LNCAP (cell line): ENCODE results near the gene KATNBL1.

Experiments used
- CTCF ChIP-seq: fragments of 450-650 bp; IDR thresholded peaks from 2 replicates; pipeline ENCODE4 v1.5.1; 2017; ENCODE audit warnings: mild to moderate bottlenecking

Gene KATNBL1

DNA sequence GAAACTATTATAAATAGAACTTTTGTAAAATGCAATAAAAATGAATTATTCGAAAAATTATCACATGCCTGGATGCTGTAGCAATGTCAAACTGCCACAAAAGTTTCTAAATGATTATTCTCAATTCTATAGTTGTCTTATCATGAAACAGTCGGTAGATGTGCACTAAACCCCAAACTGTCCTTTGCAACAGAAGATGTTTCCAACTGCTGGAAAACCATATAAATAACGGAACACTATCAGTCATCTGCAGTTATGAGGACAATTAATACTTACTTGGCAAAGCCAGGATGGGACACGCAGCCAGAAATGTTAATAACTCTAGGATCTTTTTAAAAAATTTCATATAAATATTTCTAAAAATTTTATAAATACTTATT lies 32.4 kb upstream of the KATNBL1 start:
- TF ChIP-seq CTCF: no peak

DNA sequence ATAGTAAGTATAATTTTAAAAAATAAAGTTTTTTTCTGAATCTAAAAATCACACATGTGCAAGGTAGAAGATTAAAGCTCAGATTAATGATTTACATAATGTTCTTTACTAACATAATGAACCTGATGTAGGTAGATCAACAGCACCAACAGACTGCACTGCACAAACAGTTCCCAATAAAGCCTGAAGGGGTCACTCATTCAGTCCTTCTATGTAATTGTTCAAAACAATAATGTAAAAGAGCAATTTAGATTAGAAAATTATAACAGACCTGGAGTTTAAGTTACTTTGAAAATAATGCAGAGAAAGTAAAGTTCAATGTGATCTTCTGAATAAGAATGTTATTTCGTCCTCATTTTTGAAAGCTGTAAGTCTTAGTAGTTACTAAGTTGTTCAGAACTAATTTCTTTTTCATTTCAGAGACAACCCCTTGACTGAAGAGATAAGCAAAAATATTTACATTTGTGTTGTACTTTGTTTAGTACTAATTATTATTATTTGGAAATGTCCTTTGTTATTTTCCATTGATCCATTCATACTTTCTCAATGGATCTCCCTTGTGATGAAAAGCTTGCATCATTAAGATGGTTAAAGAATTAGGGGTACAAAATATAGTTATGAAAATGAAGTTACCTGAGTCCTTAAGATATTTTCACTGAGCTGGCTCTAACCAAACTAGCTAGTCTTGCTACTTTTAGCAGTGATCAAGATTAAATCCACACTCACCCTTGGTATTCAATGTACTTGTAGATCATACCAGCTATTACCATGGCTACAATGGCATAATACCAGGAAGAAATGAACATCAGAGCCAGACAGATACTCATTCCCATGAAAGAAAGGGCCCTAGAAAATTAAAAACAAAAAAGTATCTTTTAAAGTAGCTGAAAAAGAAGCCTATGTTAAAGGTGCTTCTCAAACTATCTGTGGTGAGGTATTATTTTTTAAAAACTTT lies 31.8 kb upstream of the KATNBL1 start:
- TF ChIP-seq CTCF: peak; percentile 85

DNA sequence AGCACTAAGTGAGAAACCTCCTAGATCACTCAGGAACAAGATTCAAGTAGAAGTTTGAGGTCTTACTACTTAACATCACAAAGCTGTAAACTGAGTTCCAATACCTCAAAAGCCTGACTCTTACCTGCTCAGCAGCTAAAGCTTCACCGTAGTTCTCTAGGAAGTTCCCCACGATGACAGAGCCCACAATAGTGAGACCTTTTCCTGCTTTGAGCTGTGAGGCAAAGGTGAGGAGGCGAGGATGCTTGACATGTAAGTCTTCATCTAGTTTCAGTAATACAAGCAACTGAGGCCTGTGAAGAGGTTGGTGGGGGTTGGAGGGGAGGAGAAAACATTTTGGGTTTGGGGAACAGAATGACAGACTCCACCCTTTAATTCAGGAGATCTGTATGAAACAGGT lies 30.6 kb upstream of the KATNBL1 start:
- TF ChIP-seq CTCF: no peak

DNA sequence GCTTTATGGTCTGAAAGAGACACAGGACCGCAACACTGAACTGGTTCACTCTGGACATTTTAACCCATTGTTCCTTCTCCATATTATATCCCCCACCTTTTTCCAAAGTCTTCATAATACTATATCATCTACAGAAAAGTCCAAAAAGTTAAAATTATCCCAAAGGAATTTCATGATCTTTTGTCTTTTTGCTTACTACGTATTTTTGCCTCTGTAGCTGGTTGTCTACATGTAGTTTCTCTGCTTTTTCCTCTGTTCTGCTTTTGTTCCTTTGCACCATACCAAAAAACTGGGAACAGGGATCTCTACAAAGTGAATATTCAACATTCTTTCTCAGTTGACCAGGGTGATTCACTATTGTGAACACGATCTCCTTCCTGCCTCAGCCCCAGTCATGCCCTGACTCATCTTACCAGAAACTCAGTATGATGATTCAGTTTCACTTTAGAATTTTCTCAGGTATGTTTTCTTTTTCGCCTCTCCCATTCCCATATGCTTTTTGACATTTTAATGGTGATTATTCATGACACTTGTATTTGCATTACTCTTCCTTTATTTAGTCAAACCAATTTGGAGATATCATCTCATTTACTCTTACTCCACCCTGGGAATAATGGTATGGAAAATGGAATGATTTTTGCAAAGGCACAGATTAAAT lies 29.4 kb upstream of the KATNBL1 start:
- no peak for TF ChIP-seq CTCF

GRCh38 chr15:34233614-34234013 lies 23.7 kb upstream of the KATNBL1 start:
- TF ChIP-seq CTCF: no peak

DNA sequence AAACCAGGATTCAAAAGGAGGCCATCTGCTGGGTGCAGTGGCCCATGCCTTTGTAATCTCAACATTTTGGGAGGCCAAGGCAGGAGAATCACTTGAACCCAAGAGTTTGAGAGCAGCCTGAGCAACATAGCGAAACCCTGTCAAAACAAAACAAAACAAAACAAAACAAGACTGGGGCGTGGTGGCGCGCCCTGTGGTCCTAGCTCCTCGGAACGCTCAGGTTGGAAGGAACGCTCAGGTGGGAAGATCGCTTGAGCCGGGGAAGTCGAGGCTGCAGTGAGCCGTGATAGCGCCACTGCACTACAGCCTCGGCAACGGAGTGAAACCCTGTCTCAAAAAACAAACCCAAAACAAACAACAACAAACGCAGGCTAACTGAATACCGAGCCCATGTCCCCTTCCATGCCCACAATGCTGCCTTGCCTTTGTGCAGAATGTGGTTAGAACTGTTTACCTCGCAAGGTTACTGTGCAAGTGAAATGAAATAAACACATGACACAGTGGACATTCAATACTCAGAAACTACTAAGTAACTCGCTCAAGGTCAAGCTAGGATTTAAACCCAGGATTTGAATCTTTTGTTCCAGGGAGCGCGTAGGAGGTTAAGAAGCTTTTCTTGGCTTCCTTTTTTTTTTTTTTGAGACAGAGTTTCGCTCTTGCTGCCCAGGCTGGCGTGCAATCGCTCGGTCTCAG lies 14.2 kb upstream of the KATNBL1 start:
- TF ChIP-seq CTCF: no peak

DNA sequence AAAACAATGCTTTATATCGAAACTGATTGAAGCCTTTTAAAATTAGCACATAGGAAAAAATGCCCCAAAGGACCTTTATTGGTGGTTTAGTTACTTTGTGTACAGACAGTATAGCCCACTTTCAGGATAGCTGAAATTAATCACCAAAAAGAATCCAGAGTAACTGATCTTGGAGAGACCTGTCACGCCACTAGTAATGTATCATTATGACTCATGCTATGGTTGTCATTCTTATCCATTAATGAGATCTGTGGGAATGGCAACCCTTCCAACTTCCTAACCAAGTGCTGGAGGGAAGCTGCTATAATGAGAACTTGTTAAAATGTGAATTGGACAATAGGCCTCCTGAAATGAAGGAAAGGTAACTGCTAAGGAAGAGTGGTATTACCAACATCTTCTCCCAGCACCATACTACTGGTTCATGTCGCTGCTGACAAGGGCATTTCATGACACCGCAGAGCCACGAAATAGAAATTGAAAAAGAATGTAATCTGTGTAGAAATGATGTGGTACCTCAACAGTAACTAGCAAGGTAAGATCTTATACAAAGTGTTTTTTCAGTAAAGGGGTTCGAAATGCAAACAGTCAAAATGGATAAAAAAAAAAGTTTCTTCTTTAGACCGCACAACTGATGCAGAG lies 7.8 kb upstream of the KATNBL1 start:
- TF ChIP-seq CTCF: no peak
